LNCaP clone FGC (cell line): Measurements from ENCODE around the gene PPP1R36.
"Not testable (repeated sequence)": the region's sequence is repeated elsewhere in the genome, so short reads cannot be mapped to it uniquely, and the experiment has no call there.

ENCODE experiments used
- DNase-seq: peaks from one replicate; pipeline ENCODE4 v3.0.0-alpha.2; 2011; ENCODE audit warnings: low read depth
- H3K4me3 ChIP-seq: 2 replicates; pipeline ENCODE4 v1.5.1; 2011; ENCODE audit warnings: mild to moderate bottlenecking, low read depth, low read length, control low read depth
- CTCF ChIP-seq: IDR thresholded peaks from 2 replicates; pipeline ENCODE4 v1.5.1; 2012; ENCODE audit warnings: mild to moderate bottlenecking; ENCODE audit not compliant: control insufficient read depth, insufficient read depth; ENCODE audit errors: extremely low read depth

The PPP1R36 gene

GRCh38 chr14:64510825-64511671 is 38.7 kb upstream of the PPP1R36 start:
- H3K4me3 ChIP-seq: no peak overlapping the region
- peak; percentile 87 for TF ChIP-seq CTCF
- no peak for DNase-seq

- no peak overlapping the region for H3K4me3 ChIP-seq
- peak; percentile 51 for DNase-seq
- no peak for TF ChIP-seq CTCF
Measured at GRCh38 chr14:64513271-64513670, 36.5 kb upstream of the PPP1R36 start.

GRCh38 chr14:64515053-64515452 is 34.7 kb upstream of the PPP1R36 start:
- no peak for TF ChIP-seq CTCF
- DNase-seq: peak; percentile 99
- H3K4me3 ChIP-seq: no peak overlapping the region

GRCh38 chr14:64516969-64517368 is 32.8 kb upstream of the PPP1R36 start:
- no peak overlapping the region for H3K4me3 ChIP-seq
- DNase-seq: no peak
- no peak for TF ChIP-seq CTCF

- not testable (repeated sequence) for DNase-seq, H3K4me3 ChIP-seq
Measured at GRCh38 chr14:64517667-64518066, 32.1 kb upstream of the PPP1R36 start.

GRCh38 chr14:64518229-64518628 is 31.5 kb upstream of the PPP1R36 start:
- TF ChIP-seq CTCF: no peak
- DNase-seq: no peak
- no peak overlapping the region for H3K4me3 ChIP-seq

GRCh38 chr14:64520699-64521098 is 29.1 kb upstream of the PPP1R36 start:
- H3K4me3 ChIP-seq: no peak overlapping the region
- DNase-seq: no peak
- no peak for TF ChIP-seq CTCF
